Muscle of back (tissue), 11 donors: ENCODE data around the gene TPPP3. TPM values are rescaled to one million over a fixed set of nuclear protein-coding genes. Genes with fewer than 3 reads are reported as not detected.
"Not testable (repeated sequence)": the region's sequence is repeated elsewhere in the genome, so short reads cannot be mapped to it uniquely, and the experiment has no call there.

Experiments
- DNase-seq, 3 donors: peaks; one replicate each; pipeline versions ENCODE4 v3.0.0 to v3.0.0-alpha.2; 2013
- polyA plus RNA-seq, 10 donors: library from polyadenylated mRNA; unstranded; fragments of 120-200 nt; gene quantifications; one replicate each; pipeline ENCODE4 v1.2.1, GENCODE V29; 2013; ENCODE audit not compliant: insufficient read length in 10 of 10

The TPPP3 gene
- polyA plus RNA-seq, 10 donors = 305 to 544 (median 455) TPM

- DNase-seq = no peak
These were observed 36.7 kb upstream of the TPPP3 start for GRCh38 chr16:67429799-67430503.

GRCh38 chr16:67429053-67429798, 35.9 kb upstream of the TPPP3 start:
- DNase-seq = no peak

GRCh38 chr16:67428146-67428731, 34.9 kb upstream of the TPPP3 start:
- DNase-seq = peak; percentile 47 to 79 (median 70)

- DNase-seq = peak in 2 of 3 donors; percentile 45 to 78
These were observed 33.7 kb upstream of the TPPP3 start for GRCh38 chr16:67426950-67427349.

- no peak for DNase-seq
These were observed 32.7 kb upstream of the TPPP3 start for GRCh38 chr16:67426022-67426421.

- DNase-seq = peak in 1 of 3 donors; percentile 72
These were observed 32.3 kb upstream of the TPPP3 start for GRCh38 chr16:67425580-67425979.

GRCh38 chr16:67425061-67425460, 31.8 kb upstream of the TPPP3 start:
- peak in 2 of 3 donors; percentile 40 to 51 for DNase-seq

GRCh38 chr16:67424261-67424615, 30.9 kb upstream of the TPPP3 start:
- DNase-seq = no peak

GRCh38 chr16:67423611-67424260, 30.4 kb upstream of the TPPP3 start:
- DNase-seq = no peak

- DNase-seq = no peak
These were observed 29.7 kb upstream of the TPPP3 start for GRCh38 chr16:67423015-67423414.

- DNase-seq = no peak
These were observed 27.7 kb upstream of the TPPP3 start for GRCh38 chr16:67421030-67421429.

- DNase-seq = no peak
These were observed 26.6 kb upstream of the TPPP3 start for GRCh38 chr16:67419931-67420330.

- DNase-seq = no peak
These were observed 26.2 kb upstream of the TPPP3 start for GRCh38 chr16:67419502-67419901.

GRCh38 chr16:67417333-67418061, 24.2 kb upstream of the TPPP3 start:
- no peak for DNase-seq

GRCh38 chr16:67415872-67416793, 22.8 kb upstream of the TPPP3 start, which contains the start of gene ZDHHC1:
Gene ZDHHC1 (minus strand): TSS chr16:67416477. CDS start chr16:67407775, 8,702 bp downstream.
- peak; percentile 67 to 94 (median 87) for DNase-seq

GRCh38 chr16:67415421-67415820, 22.1 kb upstream of the TPPP3 start:
- not testable (repeated sequence) for DNase-seq

- no peak for DNase-seq
These were observed 20.9 kb upstream of the TPPP3 start for GRCh38 chr16:67413978-67414911.

GRCh38 chr16:67412294-67412693, 19.0 kb upstream of the TPPP3 start:
- no peak for DNase-seq

GRCh38 chr16:67411339-67411738, 18.0 kb upstream of the TPPP3 start:
- DNase-seq = no peak
